ENCODE measurements around the gene RAB31. TPM values are rescaled to one million over a fixed set of nuclear protein-coding genes. Genes with fewer than 3 reads are reported as not detected.
"Not testable (repeated sequence)": the region's sequence is repeated elsewhere in the genome, so short reads cannot be mapped to it uniquely, and the experiment has no call there.

RAB31 gene
- total RNA-seq, 3 donors from 2014 or later = 22.4 to 110 (median 32.4) TPM

- Histone ChIP-seq H3K27me3 (no peaks in the 10 kb centered on the region), H3K4me1 (no peaks in the 10 kb centered on the region), H3K4me3 (no peak overlapping the region), H3K9me3 (no peaks in the 10 kb centered on the region), H3K27ac (no peak overlapping the region), H3K36me3 (no peaks in the 10 kb centered on the region)
- TF ChIP-seq, protein P1, sequence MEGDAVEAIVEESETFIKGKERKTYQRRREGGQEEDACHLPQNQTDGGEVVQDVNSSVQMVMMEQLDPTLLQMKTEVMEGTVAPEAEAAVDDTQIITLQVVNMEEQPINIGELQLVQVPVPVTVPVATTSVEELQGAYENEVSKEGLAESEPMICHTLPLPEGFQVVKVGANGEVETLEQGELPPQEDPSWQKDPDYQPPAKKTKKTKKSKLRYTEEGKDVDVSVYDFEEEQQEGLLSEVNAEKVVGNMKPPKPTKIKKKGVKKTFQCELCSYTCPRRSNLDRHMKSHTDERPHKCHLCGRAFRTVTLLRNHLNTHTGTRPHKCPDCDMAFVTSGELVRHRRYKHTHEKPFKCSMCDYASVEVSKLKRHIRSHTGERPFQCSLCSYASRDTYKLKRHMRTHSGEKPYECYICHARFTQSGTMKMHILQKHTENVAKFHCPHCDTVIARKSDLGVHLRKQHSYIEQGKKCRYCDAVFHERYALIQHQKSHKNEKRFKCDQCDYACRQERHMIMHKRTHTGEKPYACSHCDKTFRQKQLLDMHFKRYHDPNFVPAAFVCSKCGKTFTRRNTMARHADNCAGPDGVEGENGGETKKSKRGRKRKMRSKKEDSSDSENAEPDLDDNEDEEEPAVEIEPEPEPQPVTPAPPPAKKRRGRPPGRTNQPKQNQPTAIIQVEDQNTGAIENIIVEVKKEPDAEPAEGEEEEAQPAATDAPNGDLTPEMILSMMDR (IDR thresholded peaks at IDR 0.05) = no peak
- TF ChIP-seq POLR2AphosphoS5 (IDR thresholded peaks at IDR 0.05) (no peak), POLR2A (IDR thresholded peaks at IDR 0.05) (no peak)
- intact Hi-C loops (cut with DNase I; ENCODE audit: low total_unique reads) = no loop called here
- DNase-seq (ENCODE audit: low spot score in 2 of 2) = no peak
Measured at GRCh38 chr18:9666548-9666947, 41.6 kb upstream of the RAB31 start.

DNA sequence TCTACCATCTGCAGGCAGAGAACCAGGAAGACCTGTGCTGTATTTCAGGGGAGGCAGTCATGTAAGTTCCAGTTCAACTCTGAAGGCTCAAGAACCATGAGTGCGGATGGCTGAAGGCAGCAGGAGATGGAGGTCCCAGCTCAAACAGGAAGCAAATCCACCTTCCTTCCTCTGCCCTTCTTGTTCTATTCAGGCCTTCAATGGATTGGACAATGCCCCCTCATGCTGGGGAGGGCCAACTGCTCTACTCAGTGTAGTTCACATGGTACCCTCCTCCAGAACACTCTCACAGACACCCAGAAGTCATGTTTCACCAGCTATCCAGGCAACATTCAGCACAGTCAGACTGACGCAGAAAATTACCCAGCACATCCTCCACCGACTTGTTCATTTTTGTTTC, 39.1 kb upstream of the RAB31 start:
- Histone ChIP-seq H3K4me1 (no peaks in the 10 kb centered on the region), H3K36me3 (no peaks in the 10 kb centered on the region), H3K4me3 (no peak overlapping the region), H3K27me3 (no peaks in the 10 kb centered on the region), H3K27ac (no peak overlapping the region), H3K9me3 (no peaks in the 10 kb centered on the region)
- DNase-seq (ENCODE audit: low spot score in 2 of 2) = no peak
- TF ChIP-seq POLR2AphosphoS5 (IDR thresholded peaks at IDR 0.05) = no peak
- no peak for TF ChIP-seq POLR2A (IDR thresholded peaks at IDR 0.05)
- TF ChIP-seq, protein P1 (IDR thresholded peaks at IDR 0.05) = no peak
- intact Hi-C loops (cut with DNase I; ENCODE audit: low total_unique reads) = no loop called here

- H3K27me3 ChIP-seq = no peaks in the 10 kb centered on the region
- no peak for DNase-seq (ENCODE audit: low spot score in 2 of 2)
- no peak for TF ChIP-seq POLR2AphosphoS5 (IDR thresholded peaks at IDR 0.05)
- TF ChIP-seq, protein P1 (IDR thresholded peaks at IDR 0.05) = no peak
- no peak for TF ChIP-seq POLR2A (IDR thresholded peaks at IDR 0.05)
Measured at GRCh38 chr18:9671214-9671613, 36.9 kb upstream of the RAB31 start.

GRCh38 chr18:9673296-9674251, 34.5 kb upstream of the RAB31 start:
- no peaks in the 10 kb centered on the region for H3K9me3 ChIP-seq
- no peaks in the 10 kb centered on the region for H3K4me1 ChIP-seq
- intact Hi-C loops (cut with DNase I; ENCODE audit: low total_unique reads) = no loop called here
- H3K27me3 ChIP-seq = no peaks in the 10 kb centered on the region
- TF ChIP-seq, protein P1 (IDR thresholded peaks at IDR 0.05) = peak in 2 of 3 donors; percentile 9 to 17
- no peak for TF ChIP-seq POLR2A (IDR thresholded peaks at IDR 0.05)
- no peak overlapping the region for H3K4me3 ChIP-seq
- DNase-seq (ENCODE audit: low spot score in 2 of 2) = no peak
- peak overlapping the region in 1 of 2 donors; percentile 45 for H3K27ac ChIP-seq
- no peaks in the 10 kb centered on the region for H3K36me3 ChIP-seq

More at GRCh38 chr18:9671214-9671613, 36.9 kb upstream of the RAB31 start:
- Histone ChIP-seq H3K36me3 (no peaks in the 10 kb centered on the region), H3K4me3 (no peak overlapping the region), H3K9me3 (no peaks in the 10 kb centered on the region), H3K27ac (no peak overlapping the region), H3K4me1 (no peaks in the 10 kb centered on the region)
- intact Hi-C loops (cut with DNase I; ENCODE audit: low total_unique reads) = no loop called here

GRCh38 chr18:9678216-9678615, 29.9 kb upstream of the RAB31 start:
- H3K4me1 ChIP-seq; H3K4me3 ChIP-seq; H3K36me3 ChIP-seq; DNase-seq (ENCODE audit: low spot score in 2 of 2); H3K27ac ChIP-seq; H3K27me3 ChIP-seq; intact Hi-C loops (cut with DNase I; ENCODE audit: low total_unique reads); H3K9me3 ChIP-seq: not testable (repeated sequence)

Measured in breast epithelium (tissue), 4 donors.